Neural cell (in vitro differentiated cells): ENCODE data around the gene TGFBR2. TPM values are rescaled to one million over a fixed set of nuclear protein-coding genes. Genes with fewer than 3 reads are reported as not detected.

Experiments used
- H2AFZ ChIP-seq: fragments of 200-600, 300-800 bp; sonication (generic), shearing (Covaris generic); 2 replicates; pipeline ENCODE4 v1.6.0; 2014; ENCODE audit warnings: low read depth, mild to moderate bottlenecking, antibody characterized with exemption, low read length, moderate library complexity
- H3F3A ChIP-seq: fragments of 200-600 bp; shearing (Covaris generic); 2 replicates; pipeline ENCODE4 v1.6.1; 2016; ENCODE audit warnings: mild to moderate bottlenecking, moderate library complexity, mixed read lengths, antibody characterized with exemption, low read length; ENCODE audit not compliant: insufficient read depth, poor library complexity, severe bottlenecking
- H3K27ac ChIP-seq: fragments of 200-600, 300-800 bp; sonication (generic), shearing (Covaris generic); 2 replicates; pipeline ENCODE4 v1.5.1; 2014; ENCODE audit warnings: mild to moderate bottlenecking, low read length, moderate library complexity
- H3K27me3 ChIP-seq: fragments of 300-800, 200-600 bp; sonication (generic), shearing (Covaris generic); 2 replicates; pipeline ENCODE4 v1.6.0; 2014; ENCODE audit warnings: mild to moderate bottlenecking, low read depth, low read length, moderate library complexity; ENCODE audit not compliant: insufficient read depth
- H3K36me3 ChIP-seq: fragments of 300-800, 200-600 bp; sonication (generic), shearing (Covaris generic); 2 replicates; pipeline ENCODE4 v1.5.1; 2014; ENCODE audit warnings: mild to moderate bottlenecking, antibody characterized with exemption, low read length, moderate library complexity; ENCODE audit not compliant: insufficient read depth
- H3K4me2 ChIP-seq: fragments of 300-800, 200-600 bp; sonication (generic), shearing (Covaris generic); 2 replicates; pipeline ENCODE4 v1.6.0; 2014; ENCODE audit warnings: mild to moderate bottlenecking, low read length
- H3K4me3 ChIP-seq: fragments of 300-800, 200-600 bp; sonication (generic), shearing (Covaris generic); 2 replicates; pipeline ENCODE4 v1.5.1; 2014; ENCODE audit warnings: mild to moderate bottlenecking, low read length, moderate library complexity
- H3K79me2 ChIP-seq: fragments of 200-600 bp; shearing (Covaris generic); replicated peaks from 2 replicates; pipeline ENCODE4 v1.6.0; 2014; ENCODE audit warnings: mild to moderate bottlenecking, low read length, moderate library complexity; ENCODE audit not compliant: insufficient read depth
- H3K9ac ChIP-seq: fragments of 300-800, 200-600 bp; sonication (generic), shearing (Covaris generic); 2 replicates; pipeline ENCODE4 v1.6.1; 2016; ENCODE audit warnings: mild to moderate bottlenecking, low read length, mixed read lengths
- H3K9me2 ChIP-seq: fragments of 200-600 bp; shearing (Covaris generic); 2 replicates; pipeline ENCODE4 v1.6.1; 2016; ENCODE audit warnings: mild to moderate bottlenecking, low read length, mixed read lengths; ENCODE audit not compliant: insufficient read depth
- H3K9me3 ChIP-seq: fragments of 200-600, 300-800 bp; sonication (generic), shearing (Covaris generic); 2 replicates; pipeline ENCODE4 v1.6.1; 2016; ENCODE audit warnings: mild to moderate bottlenecking, mixed run types, low read length, moderate library complexity, mixed read lengths
- H4K20me1 ChIP-seq: fragments of 200-600 bp; shearing (Covaris generic); 2 replicates; pipeline ENCODE4 v1.6.1; 2016; ENCODE audit warnings: mild to moderate bottlenecking, mixed run types; ENCODE audit not compliant: insufficient read depth
- EP300 ChIP-seq: fragments of 450-650 bp; conservative IDR thresholded peaks from 2 replicates; pipeline ENCODE4 v1.6.1; 2014; ENCODE audit warnings: antibody characterized with exemption, mild to moderate bottlenecking, moderate library complexity; ENCODE audit not compliant: poor library complexity, severe bottlenecking
- EZH2 ChIP-seq: fragments of 200-600, 300-800 bp; shearing (Covaris generic), sonication (generic); IDR thresholded peaks from 2 replicates; pipeline ENCODE4 v1.6.1; 2014; ENCODE audit warnings: antibody characterized with exemption, low read length, borderline replicate concordance, mild to moderate bottlenecking; ENCODE audit not compliant: insufficient read depth, poor library complexity, severe bottlenecking
- MXI1 ChIP-seq: fragments of 450-650 bp; conservative IDR thresholded peaks from 2 replicates; pipeline ENCODE4 v1.6.1; 2014; ENCODE audit warnings: antibody characterized with exemption, mild to moderate bottlenecking; ENCODE audit not compliant: poor library complexity, severe bottlenecking
- POLR2AphosphoS5 ChIP-seq: IDR thresholded peaks from 2 replicates; pipeline ENCODE4 v1.6.1; 2012
- RAD21 ChIP-seq: fragments of 450-650 bp; conservative IDR thresholded peaks from 2 replicates; pipeline ENCODE4 v1.6.1; 2014; ENCODE audit warnings: antibody characterized with exemption, mild to moderate bottlenecking, moderate library complexity
- SMC3 ChIP-seq: fragments of 450-650 bp; conservative IDR thresholded peaks from 2 replicates; pipeline ENCODE4 v1.6.1; 2014; ENCODE audit warnings: antibody characterized with exemption, mild to moderate bottlenecking, moderate library complexity; ENCODE audit not compliant: poor library complexity
- TAF1 ChIP-seq: IDR thresholded peaks from 2 replicates; pipeline ENCODE4 v1.6.1; 2012; ENCODE audit warnings: low read depth
- polyA minus RNA-seq: library from RNA; depleted of rRNA, polyadenylated mRNA; stranded (reverse); fragments of >200 nt; gene quantifications from 2 replicates; pipeline ENCODE4 v1.2.3, GENCODE V29; 2014
- polyA plus RNA-seq: library from polyadenylated mRNA; depleted of rRNA; stranded (reverse); fragments of >200 nt; gene quantifications from 2 replicates; pipeline ENCODE4 v1.2.3, GENCODE V29; 2014
- TF ChIP-seq, protein P1 (sequence below): IDR thresholded peaks from 2 replicates; pipeline ENCODE4 v1.6.1; 2012; ENCODE audit warnings: borderline replicate concordance
- TF ChIP-seq, protein P2 (sequence below): fragments of 450-650 bp; IDR thresholded peaks from 2 replicates; pipeline ENCODE4 v1.5.1; 2014; ENCODE audit warnings: antibody characterized with exemption, mild to moderate bottlenecking, moderate library complexity; ENCODE audit not compliant: poor library complexity, severe bottlenecking

Gene TGFBR2
- polyA plus RNA-seq (0.22 TPM in 1 of 2 replicates, not detected in the other), polyA minus RNA-seq (not detected in 2 replicates)

DNA sequence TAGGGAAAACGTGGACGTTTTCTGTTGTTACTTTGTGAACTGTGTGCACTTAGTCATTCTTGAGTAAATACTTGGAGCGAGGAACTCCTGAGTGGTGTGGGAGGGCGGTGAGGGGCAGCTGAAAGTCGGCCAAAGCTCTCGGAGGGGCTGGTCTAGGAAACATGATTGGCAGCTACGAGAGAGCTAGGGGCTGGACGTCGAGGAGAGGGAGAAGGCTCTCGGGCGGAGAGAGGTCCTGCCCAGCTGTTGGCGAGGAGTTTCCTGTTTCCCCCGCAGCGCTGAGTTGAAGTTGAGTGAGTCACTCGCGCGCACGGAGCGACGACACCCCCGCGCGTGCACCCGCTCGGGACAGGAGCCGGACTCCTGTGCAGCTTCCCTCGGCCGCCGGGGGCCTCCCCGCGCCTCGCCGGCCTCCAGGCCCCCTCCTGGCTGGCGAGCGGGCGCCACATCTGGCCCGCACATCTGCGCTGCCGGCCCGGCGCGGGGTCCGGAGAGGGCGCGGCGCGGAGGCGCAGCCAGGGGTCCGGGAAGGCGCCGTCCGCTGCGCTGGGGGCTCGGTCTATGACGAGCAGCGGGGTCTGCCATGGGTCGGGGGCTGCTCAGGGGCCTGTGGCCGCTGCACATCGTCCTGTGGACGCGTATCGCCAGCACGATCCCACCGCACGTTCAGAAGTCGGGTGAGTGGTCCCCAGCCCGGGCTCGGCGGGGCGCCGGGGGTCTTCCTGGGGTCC is at the start of gene TGFBR2:
TGFBR2 (plus strand) TSS at position 301 of the 731 bp plus-strand sequence; CDS start at position 584, 283 bp downstream.
- Histone ChIP-seq H3K4me3 (peak within 1 kb of the TSS; percentile 70), H3K36me3 (no peaks in the 10 kb centered on the region), H3K27ac (no peak within 1 kb of the TSS)

DNA sequence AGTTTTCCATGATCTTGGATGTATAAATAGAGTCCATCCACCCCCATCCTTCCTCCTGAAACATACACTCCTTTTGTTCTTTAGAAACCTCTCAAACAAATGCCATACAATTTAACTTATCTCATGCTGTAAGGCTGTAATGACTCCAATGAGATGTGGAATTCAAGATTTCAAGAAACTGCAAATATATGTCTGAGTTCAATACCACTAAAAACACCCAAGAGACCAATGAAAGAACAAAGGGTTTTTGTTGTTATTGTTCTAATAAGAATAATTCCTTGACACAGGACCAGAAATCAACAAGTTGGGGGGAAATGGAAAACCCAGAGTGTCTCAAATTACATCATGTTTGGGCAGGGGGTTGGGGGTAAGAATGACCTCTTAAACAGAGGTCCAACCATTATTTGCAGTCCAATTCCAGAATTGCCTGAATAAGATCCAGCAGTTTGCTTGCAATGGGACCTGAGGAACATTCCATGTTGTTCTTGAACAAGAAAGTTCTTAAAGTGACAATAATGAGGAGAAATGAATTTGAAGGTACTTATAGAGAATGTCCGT is 48.6 kb upstream of the TGFBR2 start:
- H3K27ac ChIP-seq: no peak overlapping the region
- H3K4me2 ChIP-seq: no peak overlapping the region
- no peak overlapping the region for H3K9ac ChIP-seq
- TF ChIP-seq MXI1 (no peak), SMC3 (no peak), EZH2 (no peak), EP300 (no peak), TAF1 (no peak), RAD21 (no peak), POLR2AphosphoS5 (no peak)
- TF ChIP-seq, protein P1, sequence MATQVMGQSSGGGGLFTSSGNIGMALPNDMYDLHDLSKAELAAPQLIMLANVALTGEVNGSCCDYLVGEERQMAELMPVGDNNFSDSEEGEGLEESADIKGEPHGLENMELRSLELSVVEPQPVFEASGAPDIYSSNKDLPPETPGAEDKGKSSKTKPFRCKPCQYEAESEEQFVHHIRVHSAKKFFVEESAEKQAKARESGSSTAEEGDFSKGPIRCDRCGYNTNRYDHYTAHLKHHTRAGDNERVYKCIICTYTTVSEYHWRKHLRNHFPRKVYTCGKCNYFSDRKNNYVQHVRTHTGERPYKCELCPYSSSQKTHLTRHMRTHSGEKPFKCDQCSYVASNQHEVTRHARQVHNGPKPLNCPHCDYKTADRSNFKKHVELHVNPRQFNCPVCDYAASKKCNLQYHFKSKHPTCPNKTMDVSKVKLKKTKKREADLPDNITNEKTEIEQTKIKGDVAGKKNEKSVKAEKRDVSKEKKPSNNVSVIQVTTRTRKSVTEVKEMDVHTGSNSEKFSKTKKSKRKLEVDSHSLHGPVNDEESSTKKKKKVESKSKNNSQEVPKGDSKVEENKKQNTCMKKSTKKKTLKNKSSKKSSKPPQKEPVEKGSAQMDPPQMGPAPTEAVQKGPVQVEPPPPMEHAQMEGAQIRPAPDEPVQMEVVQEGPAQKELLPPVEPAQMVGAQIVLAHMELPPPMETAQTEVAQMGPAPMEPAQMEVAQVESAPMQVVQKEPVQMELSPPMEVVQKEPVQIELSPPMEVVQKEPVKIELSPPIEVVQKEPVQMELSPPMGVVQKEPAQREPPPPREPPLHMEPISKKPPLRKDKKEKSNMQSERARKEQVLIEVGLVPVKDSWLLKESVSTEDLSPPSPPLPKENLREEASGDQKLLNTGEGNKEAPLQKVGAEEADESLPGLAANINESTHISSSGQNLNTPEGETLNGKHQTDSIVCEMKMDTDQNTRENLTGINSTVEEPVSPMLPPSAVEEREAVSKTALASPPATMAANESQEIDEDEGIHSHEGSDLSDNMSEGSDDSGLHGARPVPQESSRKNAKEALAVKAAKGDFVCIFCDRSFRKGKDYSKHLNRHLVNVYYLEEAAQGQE: no peak
- TF ChIP-seq, protein P2, sequence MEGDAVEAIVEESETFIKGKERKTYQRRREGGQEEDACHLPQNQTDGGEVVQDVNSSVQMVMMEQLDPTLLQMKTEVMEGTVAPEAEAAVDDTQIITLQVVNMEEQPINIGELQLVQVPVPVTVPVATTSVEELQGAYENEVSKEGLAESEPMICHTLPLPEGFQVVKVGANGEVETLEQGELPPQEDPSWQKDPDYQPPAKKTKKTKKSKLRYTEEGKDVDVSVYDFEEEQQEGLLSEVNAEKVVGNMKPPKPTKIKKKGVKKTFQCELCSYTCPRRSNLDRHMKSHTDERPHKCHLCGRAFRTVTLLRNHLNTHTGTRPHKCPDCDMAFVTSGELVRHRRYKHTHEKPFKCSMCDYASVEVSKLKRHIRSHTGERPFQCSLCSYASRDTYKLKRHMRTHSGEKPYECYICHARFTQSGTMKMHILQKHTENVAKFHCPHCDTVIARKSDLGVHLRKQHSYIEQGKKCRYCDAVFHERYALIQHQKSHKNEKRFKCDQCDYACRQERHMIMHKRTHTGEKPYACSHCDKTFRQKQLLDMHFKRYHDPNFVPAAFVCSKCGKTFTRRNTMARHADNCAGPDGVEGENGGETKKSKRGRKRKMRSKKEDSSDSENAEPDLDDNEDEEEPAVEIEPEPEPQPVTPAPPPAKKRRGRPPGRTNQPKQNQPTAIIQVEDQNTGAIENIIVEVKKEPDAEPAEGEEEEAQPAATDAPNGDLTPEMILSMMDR: no peak
- no peaks in the 10 kb centered on the region for H3K36me3 ChIP-seq
- no peak overlapping the region for H3K4me3 ChIP-seq
- no peaks in the 10 kb centered on the region for H3K9me3 ChIP-seq
- H4K20me1 ChIP-seq: no peaks in the 10 kb centered on the region
- no peaks in the 10 kb centered on the region for H3K79me2 ChIP-seq
- no peaks in the 10 kb centered on the region for H3K9me2 ChIP-seq
- peaks cover 5% of the 10 kb centered on the region for H3K27me3 ChIP-seq
- no peaks in the 10 kb centered on the region for H3F3A ChIP-seq
- no peak overlapping the region for H2AFZ ChIP-seq

More for the DNA sequence above, at the start of gene TGFBR2:
- TF ChIP-seq TAF1: no peak
- no peak within 1 kb of the TSS for H2AFZ ChIP-seq
- no peaks in the 10 kb centered on the region for H3K9me3 ChIP-seq
- H4K20me1 ChIP-seq: no peaks in the 10 kb centered on the region
- H3K27me3 ChIP-seq: peaks cover 36% of the 10 kb centered on the region
- no peaks in the 10 kb centered on the region for H3K9me2 ChIP-seq
- H3K79me2 ChIP-seq: no peaks in the 10 kb centered on the region
- no peaks in the 10 kb centered on the region for H3F3A ChIP-seq
- H3K9ac ChIP-seq: no peak within 1 kb of the TSS
- peak within 1 kb of the TSS; percentile 65 for H3K4me2 ChIP-seq
